ENCODE results near the gene SYMPK. TPM values are rescaled to one million over a fixed set of nuclear protein-coding genes. Genes with fewer than 3 reads are reported as not detected.

Gene SYMPK
- total and polyA plus RNA-seq, 4 donors: 22.4 to 98.6 (median 50.9) TPM

- no peaks in the 10 kb centered on the region for H3K27me3 ChIP-seq (ENCODE audit: control insufficient read depth in 1 of 2, insufficient read depth in 2 of 2, low read length in 1 of 2)
- H3K4me3 ChIP-seq (ENCODE audit: low read length in 2 of 2): no peak overlapping the region
- no peak overlapping the region for H3K27ac ChIP-seq (ENCODE audit: low read depth in 1 of 2, low read length in 2 of 2)
- ATAC-seq (ENCODE audit: low FRiP score): no peak
- DNase-seq: no peak
- WGBS, 2 donors: 75 to 78% methylated on average over 19 of the region's 19 CpGs
- no peaks in the 10 kb centered on the region for H3K4me1 ChIP-seq (ENCODE audit: control insufficient read depth in 1 of 2, insufficient read depth in 2 of 2, low read length in 2 of 2)
- no peaks in the 10 kb centered on the region for H3K9me3 ChIP-seq (ENCODE audit: control insufficient read depth, low read length)
- intact Hi-C loops (cut with DNase I): loop anchor here in 1 of 2 donors (5.0 kb wide), 1 partner anchor 64 kb away; no protein-coding TSS in a partner anchor
- H3K36me3 ChIP-seq (ENCODE audit: control insufficient read depth in 1 of 2, insufficient read depth in 2 of 2, low read length in 1 of 2): peaks cover 0 to 1% of the 10 kb centered on the region in 2 donors
Measured at GRCh38 chr19:45817725-45818301, 45.1 kb downstream of the SYMPK start.

GRCh38 chr19:45817010-45817724 is 45.8 kb downstream of the SYMPK start:
- H3K27ac ChIP-seq (ENCODE audit: low read depth in 1 of 2, low read length in 2 of 2): no peak overlapping the region
- no peaks in the 10 kb centered on the region for H3K27me3 ChIP-seq (ENCODE audit: control insufficient read depth in 1 of 2, insufficient read depth in 2 of 2, low read length in 1 of 2)
- no peaks in the 10 kb centered on the region for H3K36me3 ChIP-seq (ENCODE audit: control insufficient read depth in 1 of 2, insufficient read depth in 2 of 2, low read length in 1 of 2)
- no peak overlapping the region for H3K4me3 ChIP-seq (ENCODE audit: low read length in 2 of 2)
- ATAC-seq (ENCODE audit: low FRiP score) (peak; percentile 92), DNase-seq (peak; percentile 96 to 98)
- intact Hi-C loops (cut with DNase I): loop anchor here in 1 of 2 donors (5.0 kb wide), 1 partner anchor 65 kb away; no protein-coding TSS in a partner anchor
- H3K4me1 ChIP-seq (ENCODE audit: control insufficient read depth in 1 of 2, insufficient read depth in 2 of 2, low read length in 2 of 2): no peaks in the 10 kb centered on the region
- 24 to 26% methylated on average over 24 of the region's 24 CpGs for WGBS, 2 donors
- no peaks in the 10 kb centered on the region for H3K9me3 ChIP-seq (ENCODE audit: control insufficient read depth, low read length)

DNA sequence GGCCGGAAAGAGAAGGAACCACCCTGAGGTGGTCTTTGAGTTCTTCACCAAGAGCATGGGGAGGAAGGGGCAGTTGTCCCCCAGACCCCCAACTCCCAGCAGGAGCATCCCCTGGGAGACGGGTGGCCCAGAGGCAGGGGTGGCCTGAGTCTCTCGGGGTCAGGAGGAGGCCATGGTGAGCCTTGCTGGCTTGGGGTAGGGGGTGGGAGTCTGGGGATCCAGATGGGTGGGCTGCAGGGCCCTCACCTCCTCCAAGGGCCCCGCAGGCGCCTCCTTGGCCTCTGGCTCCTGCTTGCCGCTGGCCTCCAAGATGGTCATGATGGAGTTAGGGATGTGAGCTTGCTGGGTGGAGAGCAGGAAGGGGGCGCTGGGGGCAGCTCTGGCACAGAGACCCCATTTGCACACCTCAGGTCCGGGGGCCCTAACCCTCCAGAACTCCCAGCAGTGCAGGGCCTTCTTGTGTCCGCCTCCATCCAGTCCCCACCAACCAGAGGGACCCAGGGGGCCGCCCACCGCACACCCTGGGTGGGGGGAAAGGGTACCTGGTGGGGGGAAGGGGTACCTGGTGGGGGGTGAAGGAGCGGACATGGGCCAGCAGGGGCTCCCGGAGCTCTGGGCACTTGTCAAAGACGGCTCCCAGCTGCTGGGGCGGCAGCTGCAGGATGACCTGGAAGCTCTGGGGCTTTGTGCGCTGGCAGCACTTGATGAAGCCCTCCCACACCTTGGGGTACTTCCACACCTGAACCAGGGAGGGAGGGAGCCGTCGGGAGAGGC is 46.5 kb downstream of the SYMPK start:
- no peak for DNase-seq
- WGBS, 2 donors: 73 to 74% methylated on average over 15 to 18 of the region's 18 CpGs
- Histone ChIP-seq H3K27ac (ENCODE audit: low read depth in 1 of 2, low read length in 2 of 2) (no peak overlapping the region), H3K4me1 (ENCODE audit: control insufficient read depth in 1 of 2, insufficient read depth in 2 of 2, low read length in 2 of 2) (no peaks in the 10 kb centered on the region), H3K9me3 (ENCODE audit: control insufficient read depth, low read length) (no peaks in the 10 kb centered on the region), H3K36me3 (ENCODE audit: control insufficient read depth in 1 of 2, insufficient read depth in 2 of 2, low read length in 1 of 2) (no peaks in the 10 kb centered on the region), H3K27me3 (ENCODE audit: control insufficient read depth in 1 of 2, insufficient read depth in 2 of 2, low read length in 1 of 2) (no peaks in the 10 kb centered on the region), H3K4me3 (ENCODE audit: low read length in 2 of 2) (no peak overlapping the region)
- intact Hi-C loops (cut with DNase I): loop anchor here in 1 of 2 donors (5.0 kb wide), 1 partner anchor 66 kb away; no protein-coding TSS in a partner anchor
- ATAC-seq (ENCODE audit: low FRiP score): no peak

DNA sequence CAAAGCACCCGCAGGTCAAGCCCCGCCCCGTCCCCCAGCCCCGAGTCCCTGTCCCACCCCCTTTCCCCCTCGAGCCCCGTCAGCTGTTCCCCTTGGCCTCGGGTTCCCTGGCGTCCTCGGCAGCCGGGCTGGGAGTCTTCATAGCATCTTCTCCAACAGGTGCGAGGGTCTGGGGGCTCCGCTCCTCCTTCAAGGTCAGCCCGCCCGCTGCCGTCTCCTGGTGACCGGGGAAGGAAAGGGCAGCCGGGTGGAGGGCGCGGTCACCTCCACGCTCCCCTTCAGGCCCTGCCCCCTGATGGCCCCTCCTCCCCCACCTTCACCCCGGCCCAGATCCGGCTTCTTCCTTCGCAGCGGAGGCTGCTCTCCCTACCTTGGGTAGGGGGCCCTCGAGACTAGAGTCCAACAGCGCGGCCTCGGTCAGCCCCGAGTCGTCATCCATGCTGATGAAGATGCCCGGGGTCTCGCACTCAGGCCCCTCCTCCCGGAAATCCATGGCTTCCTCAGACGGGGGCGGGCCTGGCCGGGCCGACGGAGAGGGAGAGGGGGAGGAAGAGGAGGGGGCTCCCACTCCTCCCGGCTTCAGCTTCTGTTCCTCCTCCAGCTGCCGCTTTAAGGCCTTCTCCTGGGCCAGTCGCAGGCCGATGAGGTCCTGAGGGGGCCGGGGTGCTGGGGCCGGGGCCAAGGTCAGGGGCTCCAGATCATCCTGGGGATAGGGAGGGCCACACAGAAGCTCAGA is 47.3 kb downstream of the SYMPK start:
- DNase-seq (no peak), ATAC-seq (ENCODE audit: low FRiP score) (peak; percentile 11)
- no peaks in the 10 kb centered on the region for H3K27me3 ChIP-seq (ENCODE audit: control insufficient read depth in 1 of 2, insufficient read depth in 2 of 2, low read length in 1 of 2)
- WGBS, 2 donors: 7 to 9% methylated on average over 34 to 44 of the region's 44 CpGs
- H3K27ac ChIP-seq (ENCODE audit: low read depth in 1 of 2, low read length in 2 of 2): no peak overlapping the region
- H3K9me3 ChIP-seq (ENCODE audit: control insufficient read depth, low read length): no peaks in the 10 kb centered on the region
- no peaks in the 10 kb centered on the region for H3K36me3 ChIP-seq (ENCODE audit: control insufficient read depth in 1 of 2, insufficient read depth in 2 of 2, low read length in 1 of 2)
- H3K4me3 ChIP-seq (ENCODE audit: low read length in 2 of 2): peak overlapping the region; percentile 29 to 40
- no peaks in the 10 kb centered on the region for H3K4me1 ChIP-seq (ENCODE audit: control insufficient read depth in 1 of 2, insufficient read depth in 2 of 2, low read length in 2 of 2)
- intact Hi-C loops (cut with DNase I): loop anchor here in 1 of 2 donors (5.0 kb wide), 1 partner anchor 67 kb away; no protein-coding TSS in a partner anchor

DNA sequence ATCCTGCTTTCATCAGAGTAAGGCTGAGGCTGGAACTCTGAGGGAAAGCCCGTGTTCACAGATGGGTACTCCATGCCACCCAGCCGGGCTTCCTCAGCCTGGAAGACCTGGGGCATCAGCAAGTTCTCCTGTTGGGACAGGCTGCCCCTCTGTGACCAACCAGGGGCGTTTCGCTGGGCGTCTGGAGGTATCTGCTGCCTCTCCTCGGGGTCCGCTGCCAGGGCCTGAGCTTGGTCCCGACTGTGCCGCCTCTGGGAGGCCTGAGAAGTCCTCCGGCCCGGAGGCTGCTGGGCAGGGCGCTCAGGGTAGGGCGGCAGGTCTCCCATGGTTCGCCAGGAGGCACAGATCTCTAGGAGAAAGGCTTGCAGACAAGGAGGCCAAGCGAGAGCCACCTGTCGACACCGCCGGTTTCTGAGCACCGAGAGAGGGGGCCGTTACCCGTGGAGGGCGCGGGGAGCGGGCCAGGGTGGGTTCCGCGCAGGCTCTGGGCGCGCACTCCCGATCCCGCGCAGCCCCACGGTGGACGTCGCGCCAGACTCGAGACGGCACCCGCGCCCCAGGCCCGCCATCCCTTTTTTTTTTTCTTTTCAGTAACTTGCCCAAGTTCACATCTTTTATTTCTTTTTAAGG is 48.0 kb downstream of the SYMPK start, which contains the start of gene RSPH6A:
TSS of gene RSPH6A (minus strand) at position 458 of the 630 bp plus-strand sequence. CDS start at position 326, 132 bp downstream.
- DNase-seq (no peak), ATAC-seq (ENCODE audit: low FRiP score) (no peak)
- Histone ChIP-seq H3K9me3 (ENCODE audit: control insufficient read depth, low read length) (no peaks in the 10 kb centered on the region), H3K36me3 (ENCODE audit: control insufficient read depth in 1 of 2, insufficient read depth in 2 of 2, low read length in 1 of 2) (no peaks in the 10 kb centered on the region), H3K27ac (ENCODE audit: low read depth in 1 of 2, low read length in 2 of 2) (no peak within 1 kb of the TSS), H3K27me3 (ENCODE audit: control insufficient read depth in 1 of 2, insufficient read depth in 2 of 2, low read length in 1 of 2) (no peaks in the 10 kb centered on the region), H3K4me1 (ENCODE audit: control insufficient read depth in 1 of 2, insufficient read depth in 2 of 2, low read length in 2 of 2) (no peaks in the 10 kb centered on the region), H3K4me3 (ENCODE audit: low read length in 2 of 2) (peak within 1 kb of the TSS; percentile 29 to 40)
- WGBS, 2 donors: 6 to 17% methylated on average over 40 of the region's 40 CpGs
- intact Hi-C loops (cut with DNase I): loop anchor here (5.0 kb wide), 2 partner anchors 37 to 67 kb away; no protein-coding TSS in a partner anchor

DNA sequence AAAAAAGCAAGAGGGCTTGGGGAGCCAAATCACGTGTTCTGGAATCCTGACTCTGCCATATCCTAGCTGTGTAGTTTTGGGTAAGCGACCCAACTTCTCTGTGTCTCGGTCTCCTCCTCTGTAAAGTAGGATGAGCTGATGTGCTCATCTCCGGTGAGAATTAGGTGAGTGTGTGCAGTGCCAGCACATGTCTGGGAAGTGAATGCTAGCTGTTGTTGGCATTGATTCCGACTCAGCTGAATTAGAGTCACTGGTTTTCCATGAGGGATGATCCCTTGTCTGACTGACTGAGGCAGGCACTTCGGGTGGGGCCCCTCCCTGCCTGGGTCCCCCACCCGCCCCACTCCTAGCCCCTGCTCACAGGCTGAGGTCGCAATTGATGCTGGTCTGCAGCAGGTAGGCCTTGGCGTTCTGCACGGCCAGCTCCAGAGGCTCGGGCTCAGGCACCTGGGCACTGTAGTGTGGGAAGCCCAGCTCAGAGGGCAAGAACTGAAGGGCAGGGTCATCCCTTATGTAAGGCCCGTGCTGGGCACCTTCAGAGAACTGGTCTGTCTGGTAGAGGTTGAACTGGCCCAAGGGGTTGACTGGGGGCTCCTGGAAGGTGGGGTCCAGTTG is 48.7 kb downstream of the SYMPK start:
- no peak for ATAC-seq (ENCODE audit: low FRiP score)
- no peak overlapping the region for H3K4me3 ChIP-seq (ENCODE audit: low read length in 2 of 2)
- no peak for DNase-seq
- intact Hi-C loops (cut with DNase I): loop anchor here in 1 of 2 donors (5.0 kb wide), 1 partner anchor 38 kb away; no protein-coding TSS in a partner anchor
- WGBS, 2 donors: 86% methylated on average over 12 of the region's 12 CpGs
- H3K9me3 ChIP-seq (ENCODE audit: control insufficient read depth, low read length): no peaks in the 10 kb centered on the region
- H3K4me1 ChIP-seq (ENCODE audit: control insufficient read depth in 1 of 2, insufficient read depth in 2 of 2, low read length in 2 of 2): no peaks in the 10 kb centered on the region
- H3K27ac ChIP-seq (ENCODE audit: low read depth in 1 of 2, low read length in 2 of 2): no peak overlapping the region
- no peaks in the 10 kb centered on the region for H3K27me3 ChIP-seq (ENCODE audit: control insufficient read depth in 1 of 2, insufficient read depth in 2 of 2, low read length in 1 of 2)
- no peaks in the 10 kb centered on the region for H3K36me3 ChIP-seq (ENCODE audit: control insufficient read depth in 1 of 2, insufficient read depth in 2 of 2, low read length in 1 of 2)

GRCh38 chr19:45812297-45812696 is 50.6 kb downstream of the SYMPK start:
- 92 to 95% methylated on average over 6 of the region's 6 CpGs for WGBS, 2 donors
- DNase-seq (no peak), ATAC-seq (ENCODE audit: low FRiP score) (no peak)
- Histone ChIP-seq H3K27me3 (ENCODE audit: control insufficient read depth in 1 of 2, insufficient read depth in 2 of 2, low read length in 1 of 2) (no peaks in the 10 kb centered on the region), H3K4me1 (ENCODE audit: control insufficient read depth in 1 of 2, insufficient read depth in 2 of 2, low read length in 2 of 2) (no peaks in the 10 kb centered on the region), H3K9me3 (ENCODE audit: control insufficient read depth, low read length) (no peaks in the 10 kb centered on the region), H3K27ac (ENCODE audit: low read depth in 1 of 2, low read length in 2 of 2) (no peak overlapping the region), H3K36me3 (ENCODE audit: control insufficient read depth in 1 of 2, insufficient read depth in 2 of 2, low read length in 1 of 2) (no peaks in the 10 kb centered on the region), H3K4me3 (ENCODE audit: low read length in 2 of 2) (no peak overlapping the region)
- intact Hi-C loops (cut with DNase I): loop anchor here in 1 of 2 donors (5.0 kb wide), 1 partner anchor 40 kb away; no protein-coding TSS in a partner anchor
